ENCODE data around the gene RAB17.

Gene RAB17

DNA sequence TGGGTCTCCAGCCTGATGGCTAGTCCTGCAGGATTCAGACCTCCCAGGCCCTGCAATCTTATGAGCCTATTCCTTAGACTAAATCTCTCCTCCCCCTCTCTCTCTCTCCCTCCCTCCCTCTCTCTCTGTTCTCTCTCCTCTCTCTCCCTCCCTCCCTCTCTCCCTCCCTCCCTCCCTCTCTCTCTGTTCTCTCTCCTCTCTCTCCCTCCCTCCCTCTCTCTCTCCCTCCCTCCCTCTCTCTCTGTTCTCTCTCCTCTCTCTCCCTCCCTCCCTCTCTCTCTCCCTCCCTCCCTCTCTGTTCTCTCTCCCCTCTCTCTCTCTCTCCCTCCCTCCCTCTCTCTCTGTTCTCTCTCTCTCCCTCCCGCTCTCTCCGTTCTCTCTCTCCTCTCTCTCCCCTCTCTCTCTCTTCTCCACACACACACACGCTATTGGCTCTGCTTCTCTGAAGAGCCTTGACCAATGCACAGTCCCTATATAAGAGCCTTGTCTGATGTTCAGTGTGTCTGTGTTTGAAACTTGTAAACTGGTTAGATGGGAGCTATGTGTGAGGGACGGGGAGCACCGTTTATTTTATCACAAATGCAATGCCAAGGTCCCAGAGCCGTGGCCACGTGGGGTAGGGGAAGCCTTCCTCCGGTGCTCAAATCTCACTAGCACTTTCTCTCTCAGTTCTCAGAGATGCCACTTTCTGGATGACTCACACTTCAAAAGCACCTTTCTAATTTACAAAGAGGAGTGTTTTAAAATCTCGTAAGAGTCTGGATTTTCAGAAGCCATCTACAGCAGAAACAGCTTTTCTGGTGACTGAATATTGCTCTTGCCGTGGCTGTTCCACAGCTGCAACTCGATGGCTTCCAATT is 33.5 kb downstream of the RAB17 start:
- DNase-seq = no peak

GRCh38 chr2:237555560-237555959 is 35.0 kb downstream of the RAB17 start:
- no peak for DNase-seq

- DNase-seq = no peak
Observed at GRCh38 chr2:237553948-237554347, 36.6 kb downstream of the RAB17 start.

- DNase-seq = no peak
Observed at GRCh38 chr2:237552908-237553307, 37.6 kb downstream of the RAB17 start.

DNA sequence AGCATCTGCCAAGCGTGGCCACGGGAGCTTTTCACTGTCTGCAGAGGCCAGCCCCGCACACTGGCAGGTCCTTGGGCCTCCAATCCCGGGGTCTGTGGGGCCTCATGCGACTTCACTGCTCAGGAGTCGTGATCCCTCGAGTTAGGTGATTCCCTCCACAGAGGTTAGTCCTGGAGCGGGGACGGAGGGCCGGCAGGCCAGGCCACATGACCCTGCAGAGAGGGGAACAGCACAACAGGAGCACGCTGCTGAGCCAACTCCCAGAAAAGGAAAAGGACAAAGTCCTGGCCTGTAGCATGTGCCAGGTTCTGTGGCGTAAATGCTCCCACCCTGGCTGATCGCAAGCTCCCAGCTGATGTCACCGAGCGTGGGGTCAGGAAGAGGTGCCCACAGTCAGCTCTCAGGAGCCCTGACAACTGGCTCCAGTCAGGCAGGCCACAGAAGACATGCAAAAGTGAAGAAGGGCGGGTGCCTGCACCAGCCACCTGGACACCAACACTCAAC is 39.4 kb downstream of the RAB17 start:
- DNase-seq = no peak

DNA sequence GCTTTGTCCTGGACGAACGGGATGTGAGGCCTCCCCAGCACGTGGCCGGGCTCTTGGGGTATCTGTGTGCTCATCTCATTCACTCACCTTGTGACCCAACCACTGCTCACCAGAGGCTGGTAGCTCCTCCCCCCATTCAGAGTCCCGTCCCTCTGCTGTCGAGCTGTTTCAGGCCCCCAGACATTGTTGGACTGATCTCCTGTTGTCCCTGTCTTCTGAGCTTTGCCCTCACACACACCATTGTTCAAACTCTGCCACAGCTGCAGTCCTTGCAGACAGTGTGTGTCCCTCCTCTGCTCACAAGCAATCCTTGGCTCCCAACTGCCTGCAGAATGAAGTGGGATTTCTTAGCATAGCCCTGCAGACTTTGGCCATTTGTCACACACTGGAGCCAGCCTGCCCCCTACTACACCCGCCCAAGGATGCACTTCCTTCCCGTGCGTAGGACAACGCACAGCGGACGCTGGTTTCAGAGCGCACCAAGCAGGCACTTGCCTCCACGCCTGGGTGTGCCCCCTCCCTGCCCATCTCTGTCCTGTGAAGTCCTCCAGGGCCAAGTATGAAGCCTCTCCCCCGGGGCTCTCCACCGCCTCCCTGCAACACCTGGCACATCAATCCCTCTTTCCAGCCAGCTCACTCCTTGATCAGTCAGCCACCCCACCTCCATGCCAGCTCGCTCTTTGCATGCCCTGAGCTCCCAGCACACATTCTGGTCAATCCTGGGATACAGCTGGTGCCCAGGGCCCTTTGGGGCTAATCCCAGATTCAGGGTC is 40.7 kb downstream of the RAB17 start:
- no peak for DNase-seq

- DNase-seq = no peak
Observed at GRCh38 chr2:237549216-237549615, 41.3 kb downstream of the RAB17 start.

- DNase-seq = no peak
Observed at GRCh38 chr2:237547841-237548416, 42.6 kb downstream of the RAB17 start.

DNA sequence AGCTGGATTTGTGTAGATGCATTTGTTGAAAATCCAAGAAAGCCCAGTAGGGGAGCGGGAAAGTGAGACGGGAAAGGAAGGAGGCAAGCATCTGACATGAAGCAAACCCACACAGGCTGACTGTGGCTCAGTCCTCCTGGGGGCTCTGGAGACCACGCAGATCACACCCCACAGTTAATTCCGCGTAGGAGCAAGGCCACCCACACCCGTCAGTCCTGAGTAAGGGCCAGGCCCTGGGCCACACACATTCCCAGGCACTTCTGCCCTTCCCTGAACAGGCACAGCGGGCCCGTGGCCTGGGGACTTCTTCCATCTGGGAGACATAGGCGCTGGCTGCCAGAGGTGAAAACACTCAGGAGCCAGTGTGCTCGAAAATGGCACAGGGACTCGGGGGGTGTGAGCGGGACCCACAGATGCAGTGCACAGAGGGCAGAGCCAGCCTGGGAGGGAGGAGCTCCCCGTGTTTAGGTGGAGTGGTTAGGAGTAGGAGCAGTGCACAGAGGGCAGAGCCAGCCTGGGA is 43.6 kb downstream of the RAB17 start:
- no peak for DNase-seq

- no peak for DNase-seq
Observed at GRCh38 chr2:237546040-237546875, 44.3 kb downstream of the RAB17 start.

DNA sequence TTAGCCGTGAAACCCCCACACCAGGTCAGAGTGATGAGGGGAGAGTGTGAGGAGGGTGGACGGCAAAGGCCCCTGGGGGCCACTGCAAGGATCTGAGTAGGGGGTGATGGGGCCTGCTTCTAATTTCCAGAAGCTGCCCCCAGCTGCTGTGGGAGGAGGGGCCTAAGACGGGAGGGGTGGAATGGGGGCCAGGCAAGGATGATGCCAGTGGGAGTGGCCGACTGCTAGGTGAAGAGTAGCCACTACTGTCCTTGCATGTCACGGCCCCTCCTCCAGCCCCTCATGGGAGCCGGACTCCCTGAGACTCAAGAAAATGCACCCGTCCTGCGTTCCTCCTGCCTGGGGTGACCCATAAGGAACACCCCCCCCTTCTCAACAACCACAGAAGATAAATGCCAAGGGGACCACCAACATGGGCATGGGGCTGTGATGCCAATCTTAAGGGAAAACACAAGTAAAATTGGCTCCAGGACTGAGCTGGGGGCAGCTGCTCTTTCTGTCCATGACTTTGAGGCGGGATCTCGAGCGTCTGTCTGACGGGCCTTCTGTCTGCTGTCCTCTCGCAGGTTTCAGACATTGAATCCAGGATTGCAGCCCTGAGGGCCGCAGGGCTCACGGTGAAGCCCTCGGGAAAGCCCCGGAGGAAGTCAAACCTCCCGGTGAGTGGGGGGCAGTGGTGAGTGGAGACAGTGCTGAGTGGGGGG is 48.4 kb downstream of the RAB17 start:
- no peak for DNase-seq

GRCh38 chr2:237541243-237541642 is 49.3 kb downstream of the RAB17 start:
- no peak for DNase-seq

DNA sequence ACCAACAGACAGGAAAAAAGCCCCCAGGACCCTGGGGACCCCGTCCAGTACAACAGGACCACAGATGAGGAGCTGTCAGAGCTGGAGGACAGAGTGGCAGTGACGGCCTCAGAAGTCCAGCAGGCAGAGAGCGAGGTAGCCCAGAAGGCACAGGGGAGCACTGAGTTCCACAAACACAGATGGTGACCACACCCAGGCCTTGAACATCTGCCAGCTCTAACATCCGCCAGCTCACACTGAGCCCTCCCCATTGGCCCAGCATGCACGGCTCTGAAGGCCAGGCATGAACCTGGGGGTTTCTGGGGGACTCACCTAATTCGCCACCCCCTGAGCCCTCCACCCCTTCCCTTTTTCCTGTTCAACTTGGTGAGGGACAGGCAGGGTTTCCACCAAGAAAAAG is 49.7 kb downstream of the RAB17 start:
- DNase-seq = peak; percentile 9

DNA sequence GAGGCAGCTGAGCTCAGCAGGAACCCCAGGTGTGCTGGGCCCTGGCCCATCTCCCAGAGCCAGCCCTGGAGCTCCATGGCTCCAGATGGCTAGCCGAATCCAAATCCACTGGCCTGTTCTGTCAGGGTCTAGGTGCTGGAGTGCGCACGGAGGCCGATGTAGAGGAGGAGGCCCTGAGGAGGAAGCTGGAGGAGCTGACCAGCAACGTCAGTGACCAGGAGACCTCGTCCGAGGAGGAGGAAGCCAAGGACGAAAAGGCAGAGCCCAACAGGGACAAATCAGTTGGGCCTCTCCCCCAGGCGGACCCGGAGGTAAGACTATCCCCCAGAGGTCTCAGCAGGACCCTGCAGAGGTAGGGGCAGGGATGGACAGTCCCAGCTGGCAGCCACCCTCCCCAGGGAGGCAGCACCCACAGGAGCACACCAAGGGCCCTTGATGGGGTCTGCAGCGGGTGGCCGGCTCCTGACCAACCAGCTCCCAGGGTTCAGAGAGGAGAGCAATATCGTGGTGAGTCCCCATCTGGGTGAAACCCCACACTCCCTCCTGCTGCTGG is 50.2 kb downstream of the RAB17 start:
- no peak for DNase-seq

GRCh38 chr2:237539681-237540080 is 50.9 kb downstream of the RAB17 start:
- no peak for DNase-seq

DNA sequence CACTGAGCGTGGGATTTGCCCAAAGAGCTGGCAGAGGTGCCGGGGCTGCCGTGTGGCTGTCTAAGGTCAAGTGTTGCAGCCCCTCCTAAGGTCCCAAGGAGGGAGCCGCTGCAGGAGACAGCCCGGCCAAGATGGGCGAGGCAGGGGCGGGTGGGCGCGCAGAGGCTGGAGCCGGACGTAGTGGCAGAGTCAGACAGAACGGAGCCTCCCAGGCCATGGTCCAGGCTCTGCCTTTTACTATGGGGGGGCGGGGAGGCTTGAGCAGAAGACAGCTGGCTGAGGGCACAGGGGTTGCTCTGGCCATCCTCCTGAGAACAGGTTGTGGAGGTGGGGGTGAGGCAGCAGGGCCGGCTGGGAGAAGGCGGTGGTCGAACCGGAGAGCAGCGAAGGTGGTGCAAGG is 51.6 kb downstream of the RAB17 start:
- DNase-seq = no peak

DNA sequence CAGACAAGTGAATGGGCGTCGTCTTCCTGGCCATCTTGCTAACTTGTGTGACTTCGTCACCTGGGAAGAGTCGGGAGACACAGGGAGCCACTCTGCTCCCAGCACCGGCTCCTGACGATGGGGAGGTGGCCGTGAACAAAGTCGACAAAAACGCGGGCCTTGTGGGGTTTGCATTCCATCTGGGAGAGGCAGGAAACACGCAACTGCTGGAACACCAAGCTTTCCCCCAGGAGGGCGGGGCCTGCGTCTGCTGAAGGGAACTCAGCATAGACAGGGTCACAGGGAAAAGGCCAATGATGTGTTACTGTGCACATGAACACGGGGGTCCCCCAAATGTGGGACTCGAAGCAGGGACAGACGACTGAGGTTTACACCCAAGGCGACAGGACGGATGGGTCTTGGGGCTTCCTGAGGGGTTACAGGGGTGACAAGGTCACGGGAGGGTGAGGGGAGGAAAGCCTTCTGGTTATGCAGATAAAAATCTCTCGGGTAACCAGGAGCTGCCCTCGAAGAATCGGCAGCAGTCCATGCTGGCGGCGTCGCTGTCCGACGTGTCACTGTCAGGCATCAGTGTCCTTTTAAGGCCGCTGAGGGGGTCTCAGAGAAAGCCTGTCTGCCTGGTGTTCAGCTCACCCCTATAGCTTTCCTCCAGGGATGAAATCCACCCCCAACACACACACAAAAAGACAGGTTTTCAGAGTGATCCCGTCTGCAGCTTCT is 52.4 kb downstream of the RAB17 start:
- no peak for DNase-seq

GRCh38 chr2:237536617-237537016 is 53.9 kb downstream of the RAB17 start:
- DNase-seq = no peak

GRCh38 chr2:237536083-237536415 is 54.5 kb downstream of the RAB17 start:
- DNase-seq = no peak

DNA sequence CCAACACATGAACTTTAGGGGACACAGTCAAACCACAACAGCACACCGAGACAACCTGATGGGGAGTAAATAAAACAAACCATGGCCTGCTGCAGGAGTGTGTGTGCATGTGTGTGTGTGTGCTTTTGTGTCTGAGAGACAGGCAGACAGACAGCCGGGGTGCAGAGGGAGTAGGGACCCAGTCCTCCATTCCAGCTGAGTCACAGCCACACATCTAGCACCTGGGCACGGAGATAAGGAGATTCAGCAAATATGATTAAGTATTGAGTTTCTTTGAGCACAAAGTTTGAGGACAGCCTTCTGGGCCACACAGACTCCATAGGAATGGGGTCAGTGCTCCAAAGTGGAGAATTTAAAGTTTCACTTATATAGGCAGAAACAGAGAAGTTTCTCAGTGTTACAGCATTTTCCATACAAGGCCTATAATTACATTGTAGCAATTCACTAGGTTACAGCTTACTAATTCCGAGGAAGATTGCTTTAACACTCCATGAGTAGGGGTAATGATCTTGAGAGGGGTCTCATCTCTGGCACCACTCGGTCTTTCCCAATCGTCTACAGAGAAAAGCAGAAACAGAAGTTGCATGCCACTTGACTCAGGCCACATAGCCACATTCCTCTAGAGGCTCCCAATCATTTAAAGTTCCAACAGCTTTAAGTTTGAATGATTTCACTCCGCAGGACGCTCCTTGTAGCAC is 55.0 kb downstream of the RAB17 start:
- DNase-seq = peak; percentile 78
